GM21717 (cell line): Measurements from ENCODE around the gene OTOA.
"Not testable (repeated sequence)": the region's sequence is repeated elsewhere in the genome, so short reads cannot be mapped to it uniquely, and the experiment has no call there.

Source experiments
- ATAC-seq: cut with Tn5 transposase; IDR thresholded peaks from one replicate; pipeline ENCODE4 v1.9.1; 2021; ENCODE audit warnings: mild to moderate bottlenecking, moderate library complexity; ENCODE audit not compliant: unreplicated experiment

OTOA gene

GRCh38 chr16:21639493-21639892 is 24.3 kb upstream of the OTOA start:
- ATAC-seq = no peak

- ATAC-seq = no peak
These were observed 21.9 kb upstream of the OTOA start for GRCh38 chr16:21641916-21642315.

- ATAC-seq = no peak
These were observed 20.9 kb upstream of the OTOA start for GRCh38 chr16:21642861-21643260.

GRCh38 chr16:21643785-21644184 is 20.0 kb upstream of the OTOA start:
- ATAC-seq = no peak

- ATAC-seq = no peak
These were observed 19.1 kb upstream of the OTOA start for GRCh38 chr16:21644674-21645073.

GRCh38 chr16:21645261-21645721 is 18.5 kb upstream of the OTOA start:
- ATAC-seq = peak; percentile 39

- ATAC-seq = no peak
These were observed 17.7 kb upstream of the OTOA start for GRCh38 chr16:21646091-21646490.

- peak; percentile 74 for ATAC-seq
These were observed 16.8 kb upstream of the OTOA start for GRCh38 chr16:21646721-21647561.

GRCh38 chr16:21647562-21648164 is 16.1 kb upstream of the OTOA start:
- peak; percentile 7 for ATAC-seq

- ATAC-seq = not testable (repeated sequence)
These were observed 13.9 kb upstream of the OTOA start for GRCh38 chr16:21649826-21650406.

GRCh38 chr16:21650521-21650920 is 13.2 kb upstream of the OTOA start:
- no peak for ATAC-seq

- ATAC-seq = no peak
These were observed 12.3 kb upstream of the OTOA start for GRCh38 chr16:21651515-21651914.

GRCh38 chr16:21652453-21652852 is 11.3 kb upstream of the OTOA start, which contains the start of gene IGSF6:
Gene IGSF6, minus strand, starts transcription at chr16:21652608. Its CDS starts 10 bp downstream, at chr16:21652598.
- no peak for ATAC-seq

GRCh38 chr16:21653571-21653970 is 10.2 kb upstream of the OTOA start:
- no peak for ATAC-seq

- no peak for ATAC-seq
These were observed 9.3 kb upstream of the OTOA start for GRCh38 chr16:21654466-21654865.

GRCh38 chr16:21654881-21655280 is 8.9 kb upstream of the OTOA start:
- ATAC-seq = no peak

GRCh38 chr16:21656795-21657768 is 6.7 kb upstream of the OTOA start:
- ATAC-seq = peak; percentile 47

- no peak for ATAC-seq
These were observed 4.6 kb upstream of the OTOA start for GRCh38 chr16:21659124-21659523.

GRCh38 chr16:21664801-21665492 is 1.2 kb downstream of the OTOA start:
- no peak for ATAC-seq

- ATAC-seq = no peak
These were observed 3.0 kb downstream of the OTOA start for GRCh38 chr16:21666772-21667171.
